Measurements from ENCODE around the gene MTUS2. TPM values are rescaled to one million over a fixed set of nuclear protein-coding genes. Genes with fewer than 3 reads are reported as not detected.

Gene MTUS2
- total RNA-seq, 1 experiment from 2014 or later = 0.35 TPM

DNA sequence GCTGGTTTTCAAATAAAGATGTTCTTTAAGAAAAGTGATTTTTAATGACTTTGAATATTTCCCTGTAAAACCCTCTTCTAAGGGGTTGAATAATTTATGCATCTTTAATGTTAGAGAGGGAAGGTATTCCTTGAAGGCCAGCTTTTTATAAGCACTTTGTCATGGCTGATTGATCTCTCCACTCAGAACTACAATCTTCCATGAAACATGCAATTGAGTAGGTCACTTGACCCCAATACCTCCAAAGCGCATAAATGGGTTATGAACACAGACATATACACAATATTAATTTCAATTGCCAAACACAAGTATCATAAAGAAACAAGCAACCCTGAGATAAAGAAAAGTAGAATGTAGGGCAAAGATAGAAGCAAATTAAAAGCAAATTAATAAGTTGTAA, 359.9 kb downstream of the MTUS2 start:
- no peak overlapping the region for H3K4me3 Mint-ChIP-seq
- no peak overlapping the region for H2AFZ ChIP-seq (ENCODE audit: low read length)
- no peak overlapping the region for H2BK120ac ChIP-seq (ENCODE audit: low read depth, low read length, poor library complexity, severe bottlenecking)
- H2AK5ac ChIP-seq (ENCODE audit: insufficient read length, low read length) = no peak overlapping the region
- H4K20me1 ChIP-seq (ENCODE audit: control insufficient read depth, insufficient read depth, insufficient read length) = no peaks in the 10 kb centered on the region
- no peaks in the 10 kb centered on the region for H3K4me1 ChIP-seq (ENCODE audit: insufficient read depth, low read length)
- H3K4me2 ChIP-seq (ENCODE audit: insufficient read depth, insufficient read length, low read length) = no peak overlapping the region
- H3T11ph ChIP-seq (ENCODE audit: low read length) = no peak overlapping the region
- no peak overlapping the region for H4K5ac ChIP-seq (ENCODE audit: insufficient read length, low read depth, low read length)
- H3K79me2 ChIP-seq (ENCODE audit: insufficient read depth, low read length) = no peaks in the 10 kb centered on the region
- no peak overlapping the region for H3K14ac ChIP-seq (ENCODE audit: insufficient read depth, low read length)
- H4K91ac ChIP-seq (ENCODE audit: insufficient read length, low read depth, low read length) = no peak overlapping the region
- H3K27me3 Mint-ChIP-seq (ENCODE audit: low read depth) = no peaks in the 10 kb centered on the region
- no peak overlapping the region for H2BK12ac ChIP-seq (ENCODE audit: insufficient read length, low read depth, low read length)
- no peak overlapping the region for H3K4ac ChIP-seq (ENCODE audit: low read depth, low read length)
- H2BK5ac ChIP-seq (ENCODE audit: insufficient read length, low read length) = no peak overlapping the region
- no peaks in the 10 kb centered on the region for H3K23me2 ChIP-seq (ENCODE audit: insufficient read length, low read depth, low read length, poor library complexity, severe bottlenecking)
- no peak overlapping the region for H4K8ac ChIP-seq (replicated peaks; ENCODE audit: insufficient read length, low read depth, low read length)
- H3K9me3 ChIP-seq (ENCODE audit: control insufficient read depth, low read depth, low read length) = no peaks in the 10 kb centered on the region
- peaks cover 0 to 6% (median 2%) of the 10 kb centered on the region in 3 experiments; a peak in 2 of 7 replicates for H3K36me3 Mint-ChIP-seq (ENCODE audit: insufficient read depth in 1 of 3, low read depth in 3 of 3)
- H3K27ac Mint-ChIP-seq = no peak overlapping the region
- no peak overlapping the region for H3K18ac ChIP-seq (ENCODE audit: insufficient read length, low read depth, low read length)
- no peaks in the 10 kb centered on the region for H3K4me1 Mint-ChIP-seq
- WGBS (ENCODE audit: extremely low coverage, insufficient read length, low lambda C conversion rate) = no CpG with 5 or more reads among the region's 1 CpG
- no peak overlapping the region for H2BK15ac ChIP-seq (ENCODE audit: low read depth, low read length)
- TF ChIP-seq, protein P1, sequence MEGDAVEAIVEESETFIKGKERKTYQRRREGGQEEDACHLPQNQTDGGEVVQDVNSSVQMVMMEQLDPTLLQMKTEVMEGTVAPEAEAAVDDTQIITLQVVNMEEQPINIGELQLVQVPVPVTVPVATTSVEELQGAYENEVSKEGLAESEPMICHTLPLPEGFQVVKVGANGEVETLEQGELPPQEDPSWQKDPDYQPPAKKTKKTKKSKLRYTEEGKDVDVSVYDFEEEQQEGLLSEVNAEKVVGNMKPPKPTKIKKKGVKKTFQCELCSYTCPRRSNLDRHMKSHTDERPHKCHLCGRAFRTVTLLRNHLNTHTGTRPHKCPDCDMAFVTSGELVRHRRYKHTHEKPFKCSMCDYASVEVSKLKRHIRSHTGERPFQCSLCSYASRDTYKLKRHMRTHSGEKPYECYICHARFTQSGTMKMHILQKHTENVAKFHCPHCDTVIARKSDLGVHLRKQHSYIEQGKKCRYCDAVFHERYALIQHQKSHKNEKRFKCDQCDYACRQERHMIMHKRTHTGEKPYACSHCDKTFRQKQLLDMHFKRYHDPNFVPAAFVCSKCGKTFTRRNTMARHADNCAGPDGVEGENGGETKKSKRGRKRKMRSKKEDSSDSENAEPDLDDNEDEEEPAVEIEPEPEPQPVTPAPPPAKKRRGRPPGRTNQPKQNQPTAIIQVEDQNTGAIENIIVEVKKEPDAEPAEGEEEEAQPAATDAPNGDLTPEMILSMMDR (conservative IDR thresholded peaks at IDR 0.05) = no peak
- DNase-seq = no peak
- H2BK20ac ChIP-seq (ENCODE audit: low read depth, low read length, poor library complexity, severe bottlenecking) = no peak overlapping the region
- H3K56ac ChIP-seq (ENCODE audit: insufficient read length, low read depth, low read length) = no peak overlapping the region
- no peak overlapping the region for H3K27ac ChIP-seq (ENCODE audit: insufficient read length, low read depth, low read length)
- H3K79me1 ChIP-seq (ENCODE audit: insufficient read depth, low read depth, low read length, poor library complexity, severe bottlenecking) = no peaks in the 10 kb centered on the region
- H3K23ac ChIP-seq (ENCODE audit: insufficient read length, low read depth, low read length) = no peak overlapping the region
- no peaks in the 10 kb centered on the region for H3K27me3 ChIP-seq (ENCODE audit: insufficient read depth, low read length)
- H3K9ac ChIP-seq (ENCODE audit: extremely low read depth, insufficient read length, low read length) = no peak overlapping the region
- H3K9me3 Mint-ChIP-seq = peaks cover 2 to 4% of the 10 kb centered on the region in 2 experiments; a peak in 4 of 5 replicates

Data from H9 (cell line).